HG02588 (cell line): ENCODE results near the gene SSX4B.
"Not testable (repeated sequence)": the region's sequence is repeated elsewhere in the genome, so short reads cannot be mapped to it uniquely, and the experiment has no call there.

Experiments used
- ATAC-seq: cut with Tn5 transposase; IDR thresholded peaks from one replicate; pipeline ENCODE4 v1.9.1; 2021; ENCODE audit warnings: mild to moderate bottlenecking, moderate library complexity; ENCODE audit not compliant: unreplicated experiment

The SSX4B gene

GRCh38 chrX:48356315-48357094, 55.3 kb downstream of the SSX4B start, which contains the start of gene SSX3:
SSX3 (minus strand) TSS chrX:48356703; CDS start chrX:48355249, 1,454 bp downstream.
- not testable (repeated sequence) for ATAC-seq
